ENCODE data around the gene SPAG8. TPM values are rescaled to one million over a fixed set of nuclear protein-coding genes. Genes with fewer than 3 reads are reported as not detected.

The SPAG8 gene
- polyA plus RNA-seq, 1 donor (not counting 4 experiments of a cell fraction or from before 2014, with no cell fraction given): 0.08 TPM

- H4K20me1 ChIP-seq (ENCODE audit: control insufficient read depth, extremely low read depth, insufficient read depth, low read length): no peaks in the 10 kb centered on the region
- no peaks in the 10 kb centered on the region for H3K27me3 ChIP-seq (ENCODE audit: control insufficient read depth, extremely low read depth, insufficient read depth, low read length)
- DNase-seq (ENCODE audit: low read depth, low spot score) (no peak), FAIRE-seq (no peak)
- TF ChIP-seq CTCF (optimal IDR thresholded peaks at IDR 0.05 in 1 of 3, IDR thresholded peaks at IDR 0.05 in 1 of 3, conservative IDR thresholded peaks at IDR 0.05 in 1 of 3; ENCODE audit: extremely low read depth in 1 of 3, insufficient read depth in 2 of 3, low read length in 3 of 3) (no peak), EZH2 (IDR thresholded peaks at IDR 0.05; ENCODE audit: low read length) (no peak)
- H3K4me2 ChIP-seq (ENCODE audit: control insufficient read depth, extremely low read depth, insufficient read depth, low read depth, low read length): no peak overlapping the region
- H3K9ac ChIP-seq (ENCODE audit: control insufficient read depth, extremely low read depth, insufficient read depth, low read length): no peak overlapping the region
- H3K4me3 ChIP-seq (ENCODE audit: control insufficient read depth in 2 of 3, extremely low read depth in 1 of 3, insufficient read depth in 2 of 3, low read depth in 1 of 3, low read length in 3 of 3): no peak overlapping the region
- no peaks in the 10 kb centered on the region for H3K79me2 ChIP-seq (ENCODE audit: control insufficient read depth, insufficient read depth, low read length)
- no peaks in the 10 kb centered on the region for H3K4me1 ChIP-seq (ENCODE audit: control insufficient read depth, extremely low read depth, insufficient read depth, low read length)
- H3K36me3 ChIP-seq (ENCODE audit: control insufficient read depth in 2 of 2, extremely low read depth in 1 of 2, insufficient read depth in 2 of 2, low read length in 2 of 2): no peaks in the 10 kb centered on the region
- H3K9me3 ChIP-seq (ENCODE audit: control insufficient read depth, low read depth, low read length): no peaks in the 10 kb centered on the region
- dilution Hi-C loops (cut with MboI; ENCODE audit: extremely low pct_ligation_motif_present, low sequenced_read_pairs): no loop called here
- no peak overlapping the region for H3K27ac ChIP-seq (ENCODE audit: control insufficient read depth, insufficient read depth, low read length)
- no peaks in the 10 kb centered on the region for H3K9me1 ChIP-seq (ENCODE audit: control insufficient read depth, extremely low read depth, insufficient read depth, low read length)
- H2AFZ ChIP-seq (ENCODE audit: control insufficient read depth, low read length): no peak overlapping the region
These were observed 24.5 kb upstream of the SPAG8 start for GRCh38 chr9:35836595-35836994.

GRCh38 chr9:35835766-35836165, 23.7 kb upstream of the SPAG8 start:
- no peaks in the 10 kb centered on the region for H3K9me1 ChIP-seq (ENCODE audit: control insufficient read depth, extremely low read depth, insufficient read depth, low read length)
- H4K20me1 ChIP-seq (ENCODE audit: control insufficient read depth, extremely low read depth, insufficient read depth, low read length): no peaks in the 10 kb centered on the region
- no peaks in the 10 kb centered on the region for H3K9me3 ChIP-seq (ENCODE audit: control insufficient read depth, low read depth, low read length)
- no peak for TF ChIP-seq CTCF (optimal IDR thresholded peaks at IDR 0.05 in 1 of 3, IDR thresholded peaks at IDR 0.05 in 1 of 3, conservative IDR thresholded peaks at IDR 0.05 in 1 of 3; ENCODE audit: extremely low read depth in 1 of 3, insufficient read depth in 2 of 3, low read length in 3 of 3)
- no peak for TF ChIP-seq EZH2 (IDR thresholded peaks at IDR 0.05; ENCODE audit: low read length)
- no peaks in the 10 kb centered on the region for H3K4me1 ChIP-seq (ENCODE audit: control insufficient read depth, extremely low read depth, insufficient read depth, low read length)
- H3K27ac ChIP-seq (ENCODE audit: control insufficient read depth, insufficient read depth, low read length): no peak overlapping the region
- H3K9ac ChIP-seq (ENCODE audit: control insufficient read depth, extremely low read depth, insufficient read depth, low read length): no peak overlapping the region
- H3K4me2 ChIP-seq (ENCODE audit: control insufficient read depth, extremely low read depth, insufficient read depth, low read depth, low read length): no peak overlapping the region
- H3K79me2 ChIP-seq (ENCODE audit: control insufficient read depth, insufficient read depth, low read length): no peaks in the 10 kb centered on the region
- no peak overlapping the region for H2AFZ ChIP-seq (ENCODE audit: control insufficient read depth, low read length)
- H3K36me3 ChIP-seq (ENCODE audit: control insufficient read depth in 2 of 2, extremely low read depth in 1 of 2, insufficient read depth in 2 of 2, low read length in 2 of 2): no peaks in the 10 kb centered on the region
- DNase-seq (ENCODE audit: low read depth, low spot score) (no peak), FAIRE-seq (no peak)
- dilution Hi-C loops (cut with MboI; ENCODE audit: extremely low pct_ligation_motif_present, low sequenced_read_pairs): no loop called here
- H3K4me3 ChIP-seq (ENCODE audit: control insufficient read depth in 2 of 3, extremely low read depth in 1 of 3, insufficient read depth in 2 of 3, low read depth in 1 of 3, low read length in 3 of 3): no peak overlapping the region
- no peaks in the 10 kb centered on the region for H3K27me3 ChIP-seq (ENCODE audit: control insufficient read depth, extremely low read depth, insufficient read depth, low read length)

Measured in keratinocyte (primary cell).